IMR-90 (cell line): ENCODE data around the gene TSGA10. TPM values are rescaled to one million over a fixed set of nuclear protein-coding genes. Genes with fewer than 3 reads are reported as not detected.

Source experiments
- ATAC-seq: fragments of 200-7000 bp; cut with Tn5 transposase; 2 replicates; pipeline ENCODE4 v1.9.1; 2020; ENCODE audit warnings: low read depth, mild to moderate bottlenecking, moderate library complexity
- BruUV-seq: library from RNA; stranded (reverse); fragments of 400-500 nt; replicated peaks from 2 replicates; lab custom pipeline; 2021; lab: Mats Ljungman, UMichigan
- CTCF ChIA-PET: fragments of 300-600 bp; formaldehyde crosslinking; extraction: SDS; loops from one replicate; lab custom pipeline; 2021; ENCODE audit warnings: antibody characterized with exemption; lab: Yijun Ruan, JAX
- POLR2A ChIA-PET: fragments of 300-600 bp; sonication (Branson Sonifier 250); formaldehyde crosslinking; loops from one replicate; lab custom pipeline; 2022; ENCODE audit warnings: antibody characterized with exemption; ENCODE audit not compliant: unreplicated experiment; lab: Charles Lee
- DNase-seq: peaks from one replicate; pipeline ENCODE4 v3.0.0; 2013
- H2AFZ ChIP-seq: replicated peaks from 2 replicates; pipeline ENCODE3; 2013; ENCODE audit warnings: low read length, mild to moderate bottlenecking; ENCODE audit not compliant: poor library complexity
- H2AK5ac ChIP-seq: 2 replicates; pipeline ENCODE4 v1.6.1; 2013; ENCODE audit warnings: low read depth, low read length, inconsistent platforms
- H2AK9ac ChIP-seq: replicated peaks from 2 replicates; pipeline ENCODE3; 2013; ENCODE audit warnings: mild to moderate bottlenecking, low read depth, low read length, moderate library complexity; ENCODE audit not compliant: poor library complexity
- H2BK120ac ChIP-seq: 2 replicates; pipeline ENCODE4 v1.6.1; 2013; ENCODE audit warnings: low read depth, low read length, inconsistent platforms
- H2BK15ac ChIP-seq: 3 replicates; pipeline ENCODE4 v1.6.1; 2013; ENCODE audit warnings: low read depth, low read length, inconsistent platforms
- H2BK20ac ChIP-seq: 2 replicates; pipeline ENCODE4 v1.6.1; 2013; ENCODE audit warnings: low read depth, mild to moderate bottlenecking, inconsistent platforms, low read length, moderate library complexity
- H2BK5ac ChIP-seq: 2 replicates; pipeline ENCODE4 v1.6.1; 2013; ENCODE audit warnings: mild to moderate bottlenecking, low read depth, low read length, inconsistent platforms; ENCODE audit not compliant: poor library complexity, severe bottlenecking
- H3K14ac ChIP-seq: replicated peaks from 2 replicates; pipeline ENCODE4 v1.6.1; 2013; ENCODE audit warnings: low read depth, low read length, inconsistent platforms
- H3K18ac ChIP-seq: 2 replicates; pipeline ENCODE4 v1.6.1; 2013; ENCODE audit warnings: low read depth, low read length, control low read depth
- H3K23ac ChIP-seq: 2 replicates; pipeline ENCODE4 v1.6.1; 2013; ENCODE audit warnings: low read depth, low read length, inconsistent platforms
- H3K27ac ChIP-seq: 2 replicates; pipeline ENCODE4 v1.5.1; 2013; ENCODE audit warnings: mild to moderate bottlenecking, control low read depth, low read length; ENCODE audit not compliant: insufficient read depth
- H3K27me3 ChIP-seq: 2 replicates; pipeline ENCODE4 v1.6.1; 2013; ENCODE audit warnings: low read length; ENCODE audit not compliant: control insufficient read depth, insufficient read depth
- H3K36me3 ChIP-seq: 2 replicates; pipeline ENCODE4 v1.6.1; 2013; ENCODE audit warnings: low read length, mixed read lengths; ENCODE audit not compliant: control insufficient read depth, insufficient read depth
- H3K4ac ChIP-seq: 2 replicates; pipeline ENCODE4 v1.6.1; 2013; ENCODE audit warnings: low read depth, low read length, inconsistent platforms
- H3K4me1 ChIP-seq: 2 replicates; pipeline ENCODE4 v1.6.1; 2013; ENCODE audit warnings: low read length, mixed read lengths; ENCODE audit not compliant: control insufficient read depth, insufficient read depth
- H3K4me2 ChIP-seq: 2 replicates; pipeline ENCODE4 v1.6.1; 2013; ENCODE audit warnings: low read depth, mild to moderate bottlenecking, control low read depth, low read length, moderate library complexity
- H3K4me3 ChIP-seq: 2 replicates; pipeline ENCODE4 v1.5.1; 2013; ENCODE audit warnings: low read depth, mild to moderate bottlenecking, control low read depth, low read length, moderate library complexity; ENCODE audit not compliant: insufficient read depth
- H3K56ac ChIP-seq: 2 replicates; pipeline ENCODE4 v1.6.1; 2013; ENCODE audit warnings: low read length, inconsistent platforms; ENCODE audit not compliant: insufficient read depth; ENCODE audit errors: extremely low read depth
- H3K79me1 ChIP-seq, 2 experiments: 2 replicates each; pipeline ENCODE4 v1.6.1; 2013; ENCODE audit warnings: low read length in 2 of 2, inconsistent platforms in 1 of 2, low read depth in 1 of 2
- H3K9ac ChIP-seq: 2 replicates; pipeline ENCODE4 v1.6.1; 2013; ENCODE audit warnings: low read depth, low read length, control low read depth
- H3K9me1 ChIP-seq: 2 replicates; pipeline ENCODE4 v1.6.1; 2013; ENCODE audit warnings: low read length, inconsistent platforms; ENCODE audit not compliant: insufficient read depth
- H3K9me3 ChIP-seq: 2 replicates; pipeline ENCODE4 v1.6.1; 2013; ENCODE audit warnings: low read length; ENCODE audit not compliant: control insufficient read depth, insufficient read depth
- H4K20me1 ChIP-seq: 2 replicates; pipeline ENCODE4 v1.6.1; 2013; ENCODE audit warnings: low read length, inconsistent platforms; ENCODE audit not compliant: insufficient read depth
- H4K5ac ChIP-seq: 2 replicates; pipeline ENCODE4 v1.6.1; 2013; ENCODE audit warnings: mild to moderate bottlenecking, low read depth, low read length, control low read depth
- H4K8ac ChIP-seq, 2 experiments: 2 replicates each; pipeline ENCODE4 v1.6.1; 2013; ENCODE audit warnings: low read depth in 2 of 2, low read length in 2 of 2, control low read depth in 1 of 2, inconsistent platforms in 1 of 2
- H4K91ac ChIP-seq: 2 replicates; pipeline ENCODE4 v1.6.1; 2013; ENCODE audit warnings: low read depth, low read length, inconsistent platforms; ENCODE audit not compliant: insufficient read depth
- CEBPB ChIP-seq: IDR thresholded peaks from 2 replicates; pipeline ENCODE4 v1.6.1; 2012; ENCODE audit warnings: low read depth, low read length, improper control_type of control experiment
- FOS ChIP-seq: fragments of 150-350 bp; IDR thresholded peaks from 2 replicates; pipeline ENCODE4 v1.6.1; 2016; ENCODE audit warnings: low read depth, low read length
- WGBS, 2 experiments: methylation state at CpG; one replicate each; pipeline versions ENCODE4 v1.1.5 to v1.1.7; 2013; ENCODE audit warnings: missing lambda C conversion rate in 2 of 2; ENCODE audit not compliant: insufficient read length in 1 of 2; ENCODE audit errors: extremely low coverage in 2 of 2; 5-methylcytosine and 5-hydroxymethylcytosine counted together
- dilution Hi-C: fragments of 300-500 bp; cut with HindIII; formaldehyde crosslinking; loops from one replicate; pipeline ENCODE4 v1.14.3; 2018; ENCODE audit warnings: low sequenced_read_pairs; ENCODE audit not compliant: unreplicated experiment
- in situ Hi-C: fragments of 300-500 bp; cut with MboI; formaldehyde crosslinking; loops from 3 replicates; pipeline ENCODE4 v1.14.3; 2019; ENCODE audit warnings: low sequenced_read_pairs, inconsistent platforms, mixed read lengths
- intact Hi-C: fragments of 100-400 bp; cut with micrococcal nuclease; formaldehyde crosslinking; loops from 2 replicates; pipeline ENCODE4 v1.10.0; 2022
- polyA plus RNA-seq, 3 experiments: library from polyadenylated mRNA; depleted of rRNA; stranded (reverse); fragments of >200 nt; gene quantifications; 2 replicates each; pipeline ENCODE4 v1.2.3, GENCODE V29; 2012; ENCODE audit warnings: low replicate concordance in 1 of 3
- total RNA-seq: library from RNA; depleted of rRNA; stranded (reverse); fragments of >200 nt; gene quantifications from 2 replicates; pipeline ENCODE4 v1.2.3, GENCODE V29; 2012

The TSGA10 gene
- total and polyA plus RNA-seq, 2 of the 4 experiments (the other 2 are of a cell fraction) = 0.32 to 0.54 TPM

DNA sequence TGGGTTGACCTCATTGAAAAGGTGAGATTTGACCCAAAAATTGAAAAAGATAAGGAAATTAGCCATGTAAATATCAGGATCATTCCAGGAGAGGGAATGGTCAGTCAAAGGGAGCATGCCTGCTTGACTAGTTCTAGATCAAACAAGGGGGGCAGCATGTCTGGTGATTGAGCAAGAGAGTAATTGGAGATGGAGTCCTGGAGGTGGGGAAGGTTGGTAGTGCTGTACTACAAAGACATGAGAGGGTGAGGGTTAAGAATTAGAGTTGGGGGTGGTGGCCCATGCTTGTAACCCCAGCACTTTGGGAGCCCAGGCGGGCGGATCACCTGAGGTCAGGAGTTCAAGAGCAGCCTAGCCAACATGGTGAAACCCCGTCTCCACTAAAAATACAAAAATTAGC is 28.3 kb upstream of the TSGA10 start:
- H3K36me3 ChIP-seq = peaks cover 4% of the 10 kb centered on the region
- WGBS, 2 experiments = 100% methylated on average over 2 of the region's 3 CpGs; no CpG with 5 or more reads in 1 of the 2 experiments
- H2BK20ac ChIP-seq = no peak overlapping the region
- in situ Hi-C loops (loop anchor here (10.0 kb wide), 2 partner anchors 152 to 292 kb away; partner anchors contain the start of genes EIF5B and TXNDC9), intact Hi-C loops (no loop called here), dilution Hi-C loops (no loop called here)
- no peak overlapping the region for H4K91ac ChIP-seq
- no peak overlapping the region for H4K8ac ChIP-seq
- no peak overlapping the region for H2BK5ac ChIP-seq
- H2BK15ac ChIP-seq = no peak overlapping the region
- H3K14ac ChIP-seq = no peak overlapping the region
- no peak overlapping the region for H3K27ac ChIP-seq
- no peak overlapping the region for H2BK120ac ChIP-seq
- ChIA-PET CTCF (no interaction called here), POLR2A (no interaction called here)
- no peak overlapping the region for H3K23ac ChIP-seq
- no peak overlapping the region for H2AK5ac ChIP-seq
- H3K4me3 ChIP-seq = no peak overlapping the region
- H4K5ac ChIP-seq = no peak overlapping the region
- no peaks in the 10 kb centered on the region; the same call in 1 of the 2 replicates for H3K9me1 ChIP-seq
- no peak overlapping the region for H3K56ac ChIP-seq
- no peak overlapping the region for H2AFZ ChIP-seq
- H3K9me3 ChIP-seq = no peaks in the 10 kb centered on the region
- no peak overlapping the region for H3K9ac ChIP-seq
- H3K4ac ChIP-seq = no peak overlapping the region
- peaks cover 28 to 45% of the 10 kb centered on the region in 2 experiments for H3K79me1 ChIP-seq
- DNase-seq = peak; percentile 4
- no peaks in the 10 kb centered on the region for H4K20me1 ChIP-seq
- no peak overlapping the region for H2AK9ac ChIP-seq
- no peak for TF ChIP-seq FOS
- TF ChIP-seq CEBPB = peak; percentile 35; the same call in 1 of the 2 replicates
- no TSS peak for BruUV-seq
- ATAC-seq = no peak
- H3K4me2 ChIP-seq = no peak overlapping the region
- no peak overlapping the region for H3K18ac ChIP-seq
- H3K4me1 ChIP-seq = no peaks in the 10 kb centered on the region; the same call in 1 of the 2 replicates
- H3K27me3 ChIP-seq = no peaks in the 10 kb centered on the region
